SK-N-SH treated with all-trans-retinoic acid at 6 μM for 48 hours (cell line): Measurements from ENCODE around the gene ST3GAL4.

Experiments
- ATAC-seq: fragments of 200-7000 bp; cut with Tn5 transposase; 3 replicates; pipeline ENCODE4 v1.9.1; 2020; ENCODE audit warnings: mild to moderate bottlenecking, moderate library complexity
- CREB5 ChIP-seq: fragments of 250-450 bp; sonication (Bioruptor Pico); IDR thresholded peaks from 2 replicates; pipeline ENCODE4 v1.5.1; 2020; ENCODE audit warnings: low read depth, mild to moderate bottlenecking, moderate library complexity
- CSDC2 ChIP-seq: fragments of 250-450 bp; sonication (Bioruptor Pico); IDR thresholded peaks from 2 replicates; pipeline ENCODE4 v1.5.0; 2020; ENCODE audit warnings: mild to moderate bottlenecking, moderate library complexity
- CSRNP3 ChIP-seq: fragments of 250-450 bp; sonication (Bioruptor Pico); IDR thresholded peaks from 2 replicates; pipeline ENCODE4 v1.5.1; 2021; ENCODE audit warnings: mild to moderate bottlenecking, moderate library complexity
- ESRRG ChIP-seq: fragments of 250-450 bp; sonication (Bioruptor Pico); IDR thresholded peaks from 2 replicates; pipeline ENCODE4 v1.6.1; 2021; ENCODE audit warnings: mild to moderate bottlenecking
- GLIS3 ChIP-seq: fragments of 250-450 bp; sonication (Bioruptor Pico); IDR thresholded peaks from 2 replicates; pipeline ENCODE4 v1.5.0; 2020; ENCODE audit warnings: mild to moderate bottlenecking, moderate library complexity
- ISL1 ChIP-seq: fragments of 250-450 bp; sonication (Bioruptor Pico); IDR thresholded peaks from 2 replicates; pipeline ENCODE4 v2.1.2; 2022; ENCODE audit warnings: mild to moderate bottlenecking, moderate library complexity
- OSR1 ChIP-seq: fragments of 250-450 bp; sonication (Bioruptor Pico); IDR thresholded peaks from 2 replicates; pipeline ENCODE4 v1.8.0; 2022; ENCODE audit warnings: moderate library complexity, mild to moderate bottlenecking, inconsistent platforms
- PATZ1 ChIP-seq: fragments of 250-450 bp; sonication (Bioruptor Pico); IDR thresholded peaks from 2 replicates; pipeline ENCODE4 v1.8.0; 2020; ENCODE audit warnings: mild to moderate bottlenecking, moderate library complexity, borderline replicate concordance
- PPARA ChIP-seq: fragments of 250-450 bp; sonication (Bioruptor Pico); IDR thresholded peaks from 2 replicates; pipeline ENCODE4 v1.5.0; 2020; ENCODE audit warnings: mild to moderate bottlenecking, borderline replicate concordance
- RARB ChIP-seq: fragments of 250-450 bp; sonication (Bioruptor Pico); IDR thresholded peaks from 2 replicates; pipeline ENCODE4 v1.8.0; 2021; ENCODE audit warnings: mild to moderate bottlenecking, moderate library complexity
- SNAI2 ChIP-seq: fragments of 250-450 bp; sonication (Bioruptor Pico); IDR thresholded peaks from 2 replicates; pipeline ENCODE4 v1.5.0; 2020; ENCODE audit warnings: mild to moderate bottlenecking, moderate library complexity
- TCF4 ChIP-seq: fragments of 250-450 bp; sonication (Bioruptor Pico); IDR thresholded peaks from 2 replicates; pipeline ENCODE4 v1.8.0; 2021; ENCODE audit warnings: mild to moderate bottlenecking, moderate library complexity, borderline replicate concordance
- TOX ChIP-seq: fragments of 250-450 bp; sonication (Bioruptor Pico); IDR thresholded peaks from 2 replicates; pipeline ENCODE4 v1.8.0; 2021; ENCODE audit warnings: mild to moderate bottlenecking, moderate library complexity, borderline replicate concordance
- TSHZ2 ChIP-seq: fragments of 250-450 bp; sonication (Bioruptor Pico); IDR thresholded peaks from 2 replicates; pipeline ENCODE4 v1.5.0; 2020; ENCODE audit warnings: mild to moderate bottlenecking, moderate library complexity
- ZC3H10 ChIP-seq: fragments of 250-450 bp; sonication (Bioruptor Pico); IDR thresholded peaks from 2 replicates; pipeline ENCODE4 v1.5.1; 2021; ENCODE audit warnings: mild to moderate bottlenecking, moderate library complexity
- ZFP3 ChIP-seq: fragments of 250-450 bp; sonication (Bioruptor Pico); IDR thresholded peaks from 2 replicates; pipeline ENCODE4 v1.5.0; 2020; ENCODE audit warnings: mild to moderate bottlenecking, moderate library complexity
- ZFP30 ChIP-seq: fragments of 450-650 bp; formaldehyde crosslinking; IDR thresholded peaks from 2 replicates; pipeline ENCODE4 v1.5.0; 2022; ENCODE audit warnings: mild to moderate bottlenecking, moderate library complexity
- ZNF565 ChIP-seq: fragments of 450-650 bp; formaldehyde crosslinking; conservative IDR thresholded peaks from 2 replicates; pipeline ENCODE4 v1.5.0; 2020; ENCODE audit warnings: low read depth, mild to moderate bottlenecking, moderate library complexity
- ZNF70 ChIP-seq: fragments of 450-650 bp; formaldehyde crosslinking; IDR thresholded peaks from 2 replicates; pipeline ENCODE4 v1.5.0; 2020; ENCODE audit warnings: mild to moderate bottlenecking, moderate library complexity
- ZNF8 ChIP-seq: fragments of 450-650 bp; formaldehyde crosslinking; IDR thresholded peaks from 2 replicates; pipeline ENCODE4 v1.5.0; 2020; ENCODE audit warnings: mild to moderate bottlenecking, moderate library complexity

Gene ST3GAL4

GRCh38 chr11:126398721-126399120 lies 43.2 kb downstream of the ST3GAL4 start:
- no peak for TF ChIP-seq PPARA
- TF ChIP-seq CSRNP3 (CRISPR knock-in tag) = no peak
- no peak for TF ChIP-seq OSR1
- TF ChIP-seq ZNF8 (CRISPR knock-in tag) = no peak
- no peak for TF ChIP-seq ESRRG
- TF ChIP-seq TCF4 (CRISPR knock-in tag) = no peak
- no peak for TF ChIP-seq ISL1
- TF ChIP-seq PATZ1 = no peak

GRCh38 chr11:126400019-126400418 lies 44.5 kb downstream of the ST3GAL4 start:
- TF ChIP-seq CSDC2 (CRISPR knock-in tag) (no peak), ESRRG (no peak), RARB (CRISPR knock-in tag) (no peak), SNAI2 (CRISPR knock-in tag) (no peak), ZFP3 (CRISPR knock-in tag) (no peak), ZNF70 (no peak), ZNF8 (CRISPR knock-in tag) (no peak), OSR1 (no peak), CSRNP3 (CRISPR knock-in tag) (no peak), PPARA (no peak), ZNF565 (CRISPR knock-in tag) (no peak), ZC3H10 (CRISPR knock-in tag) (no peak), ISL1 (no peak), TSHZ2 (CRISPR knock-in tag) (no peak), GLIS3 (CRISPR knock-in tag) (no peak), PATZ1 (no peak), TOX (CRISPR knock-in tag) (no peak), ZFP30 (CRISPR knock-in tag) (no peak)
- no peak for ATAC-seq

More at GRCh38 chr11:126398721-126399120, 43.2 kb downstream of the ST3GAL4 start:
- ATAC-seq = no peak

GRCh38 chr11:126400479-126400878 lies 45.0 kb downstream of the ST3GAL4 start:
- ATAC-seq = no peak
- no peak for TF ChIP-seq ZFP3 (CRISPR knock-in tag)
- no peak for TF ChIP-seq SNAI2 (CRISPR knock-in tag)
- no peak for TF ChIP-seq TSHZ2 (CRISPR knock-in tag)
- TF ChIP-seq RARB (CRISPR knock-in tag) = no peak
- TF ChIP-seq CSRNP3 (CRISPR knock-in tag) = no peak
- no peak for TF ChIP-seq OSR1
- TF ChIP-seq CREB5 (CRISPR knock-in tag) = no peak
- no peak for TF ChIP-seq ZNF8 (CRISPR knock-in tag)
- no peak for TF ChIP-seq ZC3H10 (CRISPR knock-in tag)
- no peak for TF ChIP-seq ZNF565 (CRISPR knock-in tag)
- TF ChIP-seq, all 23 proteins: peak for 0
